Medulla oblongata (tissue), 1 donor: ENCODE data around the gene EPAS1.

Experiments used
- DNase-seq: peaks from one replicate; pipeline ENCODE4 v3.0.0-alpha.2; 2015; ENCODE audit errors: extremely low spot score

The EPAS1 gene

DNA sequence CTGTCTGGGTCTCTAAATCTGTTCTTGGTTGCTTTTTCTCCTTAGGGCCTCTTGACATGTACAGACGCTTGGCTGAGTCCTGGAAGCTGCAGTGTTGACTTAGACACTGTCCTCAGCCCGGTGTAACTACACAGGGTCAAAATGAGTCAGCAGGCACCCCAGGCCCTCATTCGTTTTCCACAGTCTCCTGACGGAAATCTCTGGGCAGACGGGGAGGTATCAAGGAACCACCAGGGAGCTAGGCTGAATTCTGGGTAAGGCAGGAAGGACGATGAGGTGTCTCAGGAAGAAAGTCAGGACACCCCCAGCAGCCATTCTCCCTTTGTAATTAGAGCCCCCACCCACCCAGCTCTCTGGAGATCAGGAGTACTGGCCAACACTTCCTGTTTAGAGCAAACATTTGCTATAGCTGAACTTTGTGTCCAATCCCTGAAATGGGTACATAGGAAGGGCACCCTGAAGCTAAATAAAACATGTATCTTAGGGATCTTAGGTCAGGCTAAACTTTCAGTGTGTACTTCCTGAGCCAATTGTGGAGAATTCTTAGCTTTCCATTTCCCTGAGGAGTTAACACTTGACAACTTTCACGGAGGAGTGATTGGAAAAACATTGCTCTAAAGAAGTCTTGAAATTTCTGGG is 23.9 kb upstream of the EPAS1 start:
- DNase-seq, result no peak

DNA sequence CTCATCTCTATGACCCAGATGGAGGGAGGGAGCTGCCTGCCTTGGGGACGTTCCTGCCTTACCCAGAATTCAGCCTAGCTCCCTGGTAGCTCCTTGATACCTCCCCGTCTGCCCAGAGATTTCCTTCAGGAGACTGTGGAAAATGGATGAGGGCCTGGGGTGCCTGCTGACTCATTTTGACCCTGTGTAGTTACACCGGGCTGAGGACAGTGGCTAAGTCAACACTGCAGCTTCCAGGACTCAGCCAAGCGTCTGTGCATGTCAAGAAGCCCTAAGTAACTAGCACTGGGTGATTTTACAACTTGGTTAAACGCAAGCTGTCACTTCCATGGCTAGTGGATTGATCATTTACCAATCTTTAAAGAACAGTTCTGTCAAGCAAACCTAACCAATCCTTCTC is 23.3 kb upstream of the EPAS1 start:
- DNase-seq, result no peak

GRCh38 chr2:46274586-46274985 is 22.6 kb upstream of the EPAS1 start:
- no peak for DNase-seq

DNA sequence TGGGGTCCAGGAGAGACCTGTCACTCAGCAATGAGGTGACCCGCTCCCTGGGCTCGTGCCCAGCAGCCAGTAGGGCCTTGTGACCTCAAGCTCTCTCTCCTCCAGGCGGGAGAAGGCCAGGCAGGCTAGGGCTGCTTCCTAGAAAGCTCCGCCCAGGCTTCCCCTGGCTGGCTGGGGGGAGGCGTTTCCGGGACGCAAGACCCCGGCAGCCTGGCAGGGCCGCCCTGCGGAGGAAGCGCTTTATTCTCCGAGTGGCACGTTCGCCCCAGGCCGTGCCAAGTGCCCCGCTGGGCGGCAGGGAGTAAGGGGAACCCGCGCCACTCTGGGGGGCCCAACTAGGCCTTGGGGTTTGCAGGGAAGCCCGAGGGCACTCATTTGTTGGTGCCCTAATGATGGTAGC is 21.2 kb upstream of the EPAS1 start:
- no peak for DNase-seq

- DNase-seq, result no peak
These were observed 20.6 kb upstream of the EPAS1 start for GRCh38 chr2:46276642-46277041.

DNA sequence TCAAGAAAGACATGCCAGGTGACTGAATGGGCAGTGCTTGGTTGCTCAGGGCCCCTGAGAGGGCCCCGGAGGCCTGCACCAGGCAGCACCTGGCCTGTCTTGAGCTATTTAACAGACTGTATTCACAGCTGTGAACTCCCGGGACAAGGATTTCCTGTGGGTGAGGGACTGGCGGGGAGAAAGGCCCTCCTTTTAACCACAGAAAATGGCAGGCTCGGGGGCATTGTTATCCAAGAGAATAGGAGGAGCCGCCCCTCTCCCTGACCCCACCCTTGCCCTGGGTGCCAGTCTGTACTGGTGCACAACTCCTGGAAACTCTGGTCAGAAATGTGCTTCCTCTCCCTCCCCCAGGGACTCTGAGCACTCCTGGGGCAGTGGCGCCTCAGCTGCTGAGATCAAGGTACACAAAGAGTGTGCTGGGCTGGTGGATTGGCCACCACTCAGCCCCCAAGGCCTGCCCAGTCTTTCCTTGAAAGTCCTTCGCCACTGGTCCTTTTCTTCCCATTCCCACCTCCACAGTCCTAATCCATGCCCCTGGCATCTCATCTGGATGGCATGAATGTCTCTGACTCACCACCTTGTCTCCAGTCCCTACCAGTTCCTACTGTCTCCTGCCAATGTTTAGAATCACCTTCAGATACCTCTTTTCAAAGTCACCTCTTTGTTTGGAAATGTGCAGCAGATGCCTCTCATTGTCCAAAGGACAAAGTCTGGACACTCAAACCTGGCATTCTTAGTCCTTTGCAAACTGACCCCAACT is 19.6 kb upstream of the EPAS1 start:
- no peak for DNase-seq

DNA sequence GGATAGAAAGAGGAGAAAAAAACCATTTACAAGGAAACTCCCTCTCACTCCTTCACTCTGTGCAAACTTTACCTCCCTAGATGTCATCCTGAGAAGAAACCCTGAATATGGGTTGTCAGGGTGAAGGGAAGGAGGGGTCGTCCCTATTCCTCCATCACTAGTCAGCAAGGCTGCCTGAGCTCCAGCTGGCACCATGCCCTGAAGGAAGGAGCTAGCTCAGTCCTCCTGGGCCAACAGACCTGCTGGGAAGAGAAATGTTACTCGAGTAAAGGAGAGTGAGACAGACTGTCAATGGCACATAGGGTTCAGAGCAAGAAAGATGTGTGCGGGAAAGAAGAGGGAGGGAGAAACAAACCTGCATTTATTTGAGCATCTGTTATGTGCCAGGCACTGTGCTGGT is 18.3 kb upstream of the EPAS1 start:
- no peak for DNase-seq

GRCh38 chr2:46281939-46282338 is 15.3 kb upstream of the EPAS1 start:
- DNase-seq, result no peak

GRCh38 chr2:46283693-46284092 is 13.5 kb upstream of the EPAS1 start:
- DNase-seq, result no peak

DNA sequence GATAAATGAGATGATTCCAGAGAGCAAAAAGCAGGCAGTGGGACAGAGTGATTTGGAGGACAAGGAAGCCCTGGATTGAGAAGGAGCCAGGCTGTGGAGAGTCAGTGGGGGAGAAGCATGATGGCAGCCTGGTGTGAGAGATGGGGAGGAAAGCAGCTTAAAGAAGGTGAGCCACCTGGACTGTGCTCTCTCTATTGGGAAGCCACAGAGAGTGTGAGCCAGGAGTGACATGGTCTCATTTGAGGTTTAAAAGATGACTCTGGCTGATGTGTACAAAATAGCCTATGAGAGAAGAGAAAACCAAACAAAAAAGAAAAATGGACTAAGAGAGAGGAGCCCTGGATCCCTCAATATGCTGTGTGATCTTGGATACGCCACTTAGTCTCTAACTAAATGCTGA is 12.9 kb upstream of the EPAS1 start:
- no peak for DNase-seq

GRCh38 chr2:46284796-46285195 is 12.4 kb upstream of the EPAS1 start:
- no peak for DNase-seq

GRCh38 chr2:46286715-46287114 is 10.5 kb upstream of the EPAS1 start:
- DNase-seq, result no peak

DNA sequence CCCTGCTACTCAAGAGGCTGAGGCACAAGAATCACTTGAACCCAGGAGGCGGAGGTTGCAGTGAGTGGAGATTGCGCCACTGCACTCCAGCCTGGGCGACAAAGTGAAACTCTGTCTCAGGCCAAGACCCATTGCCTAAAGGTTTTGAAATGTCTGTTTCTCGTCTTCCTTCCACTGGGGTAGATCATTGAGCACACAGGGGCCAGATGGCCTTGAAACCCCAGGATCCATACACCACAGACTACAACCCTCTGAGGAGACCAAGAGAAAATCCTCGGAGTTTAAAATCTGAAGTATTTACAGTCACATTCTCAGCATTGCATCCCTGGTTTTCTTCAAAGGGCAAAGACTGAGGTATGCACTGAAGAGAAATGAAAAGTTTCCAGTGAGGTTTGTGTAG is 7.1 kb upstream of the EPAS1 start:
- no peak for DNase-seq

DNA sequence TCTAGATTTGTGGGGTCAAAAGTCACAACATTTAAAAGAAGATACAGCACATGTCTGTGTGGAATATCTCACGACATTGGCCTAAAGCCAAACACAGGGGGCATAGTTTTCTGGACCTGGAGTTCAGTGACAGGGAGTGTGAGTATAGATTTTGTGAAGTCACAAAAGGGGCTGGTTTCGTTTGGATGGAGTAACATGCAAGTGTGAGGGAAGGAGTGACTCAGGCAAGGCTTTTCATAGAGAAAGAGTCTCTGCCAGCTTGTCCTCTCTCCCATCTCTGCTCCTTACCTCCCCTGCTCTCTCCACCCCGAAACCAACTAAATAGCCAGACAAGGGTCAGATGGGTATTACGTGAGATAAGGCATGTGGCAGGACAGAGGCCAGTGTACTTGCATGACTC is 3.7 kb upstream of the EPAS1 start:
- DNase-seq, result no peak

- DNase-seq, result peak; percentile 23
These were observed 2.9 kb upstream of the EPAS1 start for GRCh38 chr2:46294176-46294836.

DNA sequence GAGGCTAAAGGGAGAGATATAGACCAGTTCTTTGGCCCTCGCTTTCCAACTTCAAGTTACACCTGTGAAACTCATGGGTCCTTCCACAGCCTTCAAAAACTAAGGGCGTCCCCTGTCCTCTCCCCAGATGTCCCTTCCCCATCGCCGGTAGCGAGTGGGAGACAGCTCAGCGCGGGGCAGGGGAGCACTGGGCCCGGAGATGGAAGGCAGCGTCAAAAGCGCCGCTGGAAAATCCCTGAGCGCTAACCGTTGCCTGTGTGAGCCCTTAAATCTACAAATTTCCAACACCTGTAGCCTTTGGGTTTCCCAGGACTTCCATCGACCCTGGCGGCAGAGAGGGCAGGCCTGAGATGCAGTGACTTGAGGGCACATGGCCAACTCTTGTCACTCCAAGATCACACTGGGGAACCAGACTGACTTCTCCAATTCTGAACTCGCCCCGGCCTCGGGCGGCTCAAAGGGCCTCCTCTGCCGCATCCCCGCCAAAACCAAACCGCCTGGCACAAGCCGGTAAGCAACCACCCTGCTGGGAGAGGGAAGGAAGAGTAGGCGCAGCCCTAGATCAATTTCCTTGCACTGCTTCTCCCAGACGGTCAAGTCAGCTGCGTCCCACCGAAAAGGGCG is 879 bp upstream of the EPAS1 start:
- DNase-seq, result peak; percentile 49

- DNase-seq, result peak; percentile 19
These were observed 502 bp downstream of the EPAS1 start for GRCh38 chr2:46297546-46298271.

GRCh38 chr2:46298272-46298521 is 990 bp downstream of the EPAS1 start:
- no peak for DNase-seq

DNA sequence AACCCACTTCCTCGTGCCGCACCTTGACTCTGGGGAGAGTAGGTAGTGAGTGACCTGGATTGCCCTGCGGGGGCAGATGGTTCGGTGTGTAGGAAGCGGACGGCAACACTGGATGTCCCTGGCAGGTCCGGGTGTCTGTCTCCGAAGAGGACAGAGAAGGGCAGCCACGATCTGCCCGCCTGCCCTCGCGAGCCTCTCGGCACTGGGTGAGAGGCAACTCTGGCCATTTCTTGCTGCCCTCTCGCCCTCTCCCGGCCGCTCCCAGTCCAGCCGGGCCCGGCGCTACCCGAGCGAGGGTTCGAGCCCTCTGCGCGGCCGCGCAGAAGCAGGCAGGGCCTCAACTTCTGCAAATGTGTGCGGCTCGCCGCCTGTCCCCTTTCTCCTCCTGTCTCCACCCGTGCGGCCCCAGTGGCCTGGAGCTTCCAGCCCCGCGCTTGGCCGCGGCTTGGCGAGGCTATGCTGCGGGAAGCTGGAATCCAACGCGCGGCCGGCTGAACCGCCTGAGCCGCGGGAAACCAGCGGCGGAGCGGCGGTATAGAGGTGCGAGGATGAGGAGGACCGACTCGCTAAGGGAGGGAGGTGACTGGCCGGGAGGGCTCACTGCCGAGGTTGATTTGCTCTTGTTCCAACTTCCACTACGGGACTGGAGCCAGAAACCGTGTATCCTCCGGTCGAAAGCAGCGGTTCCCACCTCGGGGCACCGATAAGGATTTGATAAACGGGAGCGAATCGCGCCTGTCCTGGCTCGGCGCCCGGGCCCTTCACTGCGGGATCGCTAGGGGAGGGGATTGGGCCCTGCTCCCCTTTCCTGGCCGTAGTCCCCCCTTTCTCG is 1.5 kb downstream of the EPAS1 start:
- peak; percentile 40 for DNase-seq

DNA sequence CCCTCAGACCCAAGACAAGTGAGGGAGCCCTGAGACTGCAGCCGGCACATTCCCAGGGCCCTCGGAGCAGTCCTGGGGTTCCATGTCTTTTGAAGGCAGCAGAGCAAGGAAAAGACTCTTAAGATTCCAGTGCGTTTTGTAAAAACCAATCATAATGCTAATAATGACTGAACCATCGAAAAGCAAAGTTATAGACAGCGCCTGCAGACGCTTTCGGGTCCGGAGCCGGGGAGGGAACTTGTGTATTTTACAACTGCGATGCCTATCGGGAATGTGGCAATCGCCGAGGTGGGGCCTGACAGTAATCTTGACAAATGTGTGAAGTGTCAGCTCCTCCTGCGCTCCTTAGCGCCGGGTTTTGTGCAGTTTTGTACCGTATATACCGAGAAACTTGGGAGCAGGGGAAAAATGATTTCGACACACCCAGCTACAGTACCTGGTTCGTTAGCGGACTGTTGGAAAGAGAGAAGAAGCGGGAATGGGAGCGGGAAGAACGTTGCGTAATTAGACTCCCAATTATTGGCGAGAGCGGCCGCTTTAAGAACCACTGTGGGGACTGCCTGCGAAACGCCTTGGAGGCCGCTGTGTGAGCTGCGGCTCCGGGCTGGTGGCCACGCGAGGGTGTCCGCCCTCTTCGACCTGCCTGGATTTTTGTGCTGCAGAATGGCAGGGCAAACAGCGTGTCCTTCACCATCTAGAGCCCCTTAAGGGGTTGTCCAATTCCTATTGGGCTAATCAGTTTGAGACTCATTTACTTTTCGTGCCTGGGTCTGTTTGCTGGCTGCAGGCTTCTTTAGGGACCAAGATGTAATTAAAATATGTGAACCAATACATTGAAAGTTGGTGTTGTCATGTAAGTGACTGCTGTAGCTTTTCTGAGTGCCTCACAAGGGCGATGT is 2.4 kb downstream of the EPAS1 start:
- DNase-seq, result peak; percentile 27
